Activated CD4-positive, alpha-beta T cell treated with anti-CD3 and anti-CD28 coated beads for 36 hours (primary cell): ENCODE results near the gene MAST4. TPM values are rescaled to one million over a fixed set of nuclear protein-coding genes. Genes with fewer than 3 reads are reported as not detected.

Experiments
- ATAC-seq: fragments of 200-7000 bp; cut with Tn5 transposase; one replicate; pipeline ENCODE4 v1.10.0; 2021; ENCODE audit warnings: mild to moderate bottlenecking, moderate library complexity
- CTCF ChIA-PET: fragments of 350-600 bp; sonication (Branson Sonifier 250); formaldehyde crosslinking; loops from one replicate; lab custom pipeline; 2021; ENCODE audit warnings: antibody characterized with exemption; lab: Charles Lee
- POLR2A ChIA-PET: fragments of 350-600 bp; sonication (Branson Sonifier 250); formaldehyde crosslinking; loops from one replicate; lab custom pipeline; 2021; ENCODE audit warnings: antibody characterized with exemption, inconsistent platforms; lab: Charles Lee
- DNase-seq: peaks from one replicate; pipeline ENCODE4 v3.0.0-alpha.2; 2020
- H3K27ac Mint-ChIP-seq: one replicate; pipeline ENCODE4 v1.8.0; 2021; ENCODE audit warnings: mixed read lengths
- H3K27me3 Mint-ChIP-seq: one replicate; pipeline ENCODE4 v1.8.0; 2021; ENCODE audit warnings: mixed read lengths
- H3K36me3 Mint-ChIP-seq: one replicate; pipeline ENCODE4 v1.8.0; 2021; ENCODE audit warnings: low read depth, mixed read lengths
- H3K4me1 Mint-ChIP-seq: one replicate; pipeline ENCODE4 v1.8.0; 2021; ENCODE audit warnings: mixed read lengths
- H3K4me3 Mint-ChIP-seq: one replicate; pipeline ENCODE4 v1.8.0; 2021; ENCODE audit warnings: mild to moderate bottlenecking, moderate library complexity, mixed read lengths
- H3K9me3 Mint-ChIP-seq: one replicate; pipeline ENCODE4 v1.8.0; 2021; ENCODE audit warnings: low read depth, mixed read lengths
- intact Hi-C, 2 experiments: fragments of 100-400 bp; cut with DNase I in 1 of 2; cut with micrococcal nuclease in 1 of 2; formaldehyde crosslinking; loops; one replicate each; pipeline versions ENCODE4 v1.14.2 to v1.15.1; 2022 to 2024; cut with DNase I, micrococcal nuclease
- total RNA-seq, 2 experiments: library from RNA; stranded (reverse); gene quantifications; one replicate each; pipeline ENCODE4 v1.2.3, GENCODE V29; 2021

MAST4 gene
- total RNA-seq, 2 experiments from 2014 or later = 19.2 to 26.7 TPM

GRCh38 chr5:66947458-66947857, 351.3 kb downstream of the MAST4 start:
- H3K36me3 Mint-ChIP-seq = no peaks in the 10 kb centered on the region
- ChIA-PET POLR2A (no interaction called here), CTCF (no interaction called here)
- no peak overlapping the region for H3K4me3 Mint-ChIP-seq
- H3K4me1 Mint-ChIP-seq = peaks cover 14% of the 10 kb centered on the region
- ATAC-seq (no peak), DNase-seq (no peak)
- H3K27me3 Mint-ChIP-seq = peaks cover 7% of the 10 kb centered on the region
- intact Hi-C loops = no loop called here
- peaks cover 2% of the 10 kb centered on the region for H3K9me3 Mint-ChIP-seq
- H3K27ac Mint-ChIP-seq = no peak overlapping the region

GRCh38 chr5:66949066-66949465, 352.9 kb downstream of the MAST4 start:
- ATAC-seq = no peak
- H3K27ac Mint-ChIP-seq = no peak overlapping the region
- peaks cover 8% of the 10 kb centered on the region for H3K27me3 Mint-ChIP-seq
- DNase-seq = no peak
- H3K4me1 Mint-ChIP-seq = peaks cover 17% of the 10 kb centered on the region
- no peaks in the 10 kb centered on the region for H3K36me3 Mint-ChIP-seq
- CTCF ChIA-PET = no interaction called here
- H3K9me3 Mint-ChIP-seq = peaks cover 2% of the 10 kb centered on the region
- POLR2A ChIA-PET = no interaction called here
- H3K4me3 Mint-ChIP-seq = no peak overlapping the region
- intact Hi-C loops = no loop called here

GRCh38 chr5:66952153-66952552, 356.0 kb downstream of the MAST4 start:
- Mint-ChIP-seq H3K27ac (no peak overlapping the region), H3K4me1 (peaks cover 7% of the 10 kb centered on the region), H3K27me3 (peaks cover 11% of the 10 kb centered on the region), H3K4me3 (no peak overlapping the region), H3K36me3 (no peaks in the 10 kb centered on the region), H3K9me3 (peaks cover 2% of the 10 kb centered on the region)
- ATAC-seq (no peak), DNase-seq (no peak)
- intact Hi-C loops = no loop called here
- ChIA-PET CTCF (no interaction called here), POLR2A (no interaction called here)

GRCh38 chr5:66956439-66956838, 360.2 kb downstream of the MAST4 start:
- DNase-seq = no peak

GRCh38 chr5:66958201-66958979, 362.2 kb downstream of the MAST4 start:
- H3K4me3 Mint-ChIP-seq = no peak overlapping the region
- no peaks in the 10 kb centered on the region for H3K9me3 Mint-ChIP-seq
- DNase-seq = no peak
- no peak overlapping the region for H3K27ac Mint-ChIP-seq
- H3K4me1 Mint-ChIP-seq = no peaks in the 10 kb centered on the region
- intact Hi-C loops = no loop called here
- peaks cover 10% of the 10 kb centered on the region for H3K27me3 Mint-ChIP-seq
- H3K36me3 Mint-ChIP-seq = no peaks in the 10 kb centered on the region
- POLR2A ChIA-PET = interaction anchor here (0.5 kb wide), 1 partner anchor 400 kb away, joined by 4 read pairs; no protein-coding TSS in a partner anchor
- ATAC-seq = no peak
- CTCF ChIA-PET = interaction anchor here (0.7 to 1.1 kb wide), 3 partner anchors 11 to 177 kb away, joined by 3 to 4 read pairs (median 3); no protein-coding TSS in a partner anchor

More at GRCh38 chr5:66956439-66956838, 360.2 kb downstream of the MAST4 start:
- peaks cover 7% of the 10 kb centered on the region for H3K4me1 Mint-ChIP-seq
- ChIA-PET CTCF (no interaction called here), POLR2A (no interaction called here)
- peaks cover 10% of the 10 kb centered on the region for H3K27me3 Mint-ChIP-seq
- H3K4me3 Mint-ChIP-seq = no peak overlapping the region
- H3K27ac Mint-ChIP-seq = no peak overlapping the region
- no peak for ATAC-seq
- intact Hi-C loops = no loop called here
- H3K9me3 Mint-ChIP-seq = peaks cover 2% of the 10 kb centered on the region
- no peaks in the 10 kb centered on the region for H3K36me3 Mint-ChIP-seq

- Mint-ChIP-seq H3K27ac (no peak overlapping the region), H3K27me3 (peaks cover 8% of the 10 kb centered on the region), H3K4me1 (no peaks in the 10 kb centered on the region), H3K9me3 (no peaks in the 10 kb centered on the region), H3K4me3 (no peak overlapping the region), H3K36me3 (no peaks in the 10 kb centered on the region)
- intact Hi-C loops = no loop called here
- ChIA-PET CTCF (interaction anchor here (0.7 to 1.1 kb wide), 3 partner anchors 10 to 178 kb away, joined by 3 to 4 read pairs (median 3); no protein-coding TSS in a partner anchor), POLR2A (interaction anchor here (0.5 kb wide), 1 partner anchor 401 kb away, joined by 4 read pairs; no protein-coding TSS in a partner anchor)
- no peak for DNase-seq
- ATAC-seq = no peak
These were observed 362.9 kb downstream of the MAST4 start for GRCh38 chr5:66958980-66959641.

GRCh38 chr5:66959653-66960052, 363.5 kb downstream of the MAST4 start:
- DNase-seq (no peak), ATAC-seq (no peak)
- H3K4me1 Mint-ChIP-seq = no peaks in the 10 kb centered on the region
- CTCF ChIA-PET = interaction anchor here (1.1 kb wide), 1 partner anchor 75 kb away, joined by 4 read pairs; no protein-coding TSS in a partner anchor
- no peaks in the 10 kb centered on the region for H3K36me3 Mint-ChIP-seq
- POLR2A ChIA-PET = no interaction called here
- H3K27ac Mint-ChIP-seq = no peak overlapping the region
- intact Hi-C loops = no loop called here
- no peaks in the 10 kb centered on the region for H3K9me3 Mint-ChIP-seq
- H3K4me3 Mint-ChIP-seq = no peak overlapping the region
- peaks cover 6% of the 10 kb centered on the region for H3K27me3 Mint-ChIP-seq

GRCh38 chr5:66960369-66961137, 364.4 kb downstream of the MAST4 start:
- ATAC-seq = no peak
- Mint-ChIP-seq H3K36me3 (no peaks in the 10 kb centered on the region), H3K9me3 (no peaks in the 10 kb centered on the region), H3K27ac (no peak overlapping the region), H3K4me1 (no peaks in the 10 kb centered on the region), H3K27me3 (peaks cover 3% of the 10 kb centered on the region), H3K4me3 (no peak overlapping the region)
- POLR2A ChIA-PET = no interaction called here
- CTCF ChIA-PET = interaction anchor here (0.8 kb wide), 1 partner anchor 304 kb away, joined by 3 read pairs; no protein-coding TSS in a partner anchor
- intact Hi-C loops = no loop called here
- no peak for DNase-seq

- Mint-ChIP-seq H3K27ac (no peak overlapping the region), H3K36me3 (no peaks in the 10 kb centered on the region), H3K4me1 (no peaks in the 10 kb centered on the region), H3K4me3 (no peak overlapping the region), H3K9me3 (no peaks in the 10 kb centered on the region), H3K27me3 (peaks cover 3% of the 10 kb centered on the region)
- ATAC-seq (no peak), DNase-seq (no peak)
- ChIA-PET CTCF (no interaction called here), POLR2A (no interaction called here)
- intact Hi-C loops = no loop called here
These were observed 367.4 kb downstream of the MAST4 start for GRCh38 chr5:66963559-66963971.

GRCh38 chr5:66966439-66966838, 370.2 kb downstream of the MAST4 start:
- H3K36me3 Mint-ChIP-seq = no peaks in the 10 kb centered on the region
- H3K9me3 Mint-ChIP-seq = no peaks in the 10 kb centered on the region
- H3K4me1 Mint-ChIP-seq = no peaks in the 10 kb centered on the region
- no peak for DNase-seq
- intact Hi-C loops = no loop called here
- no peak overlapping the region for H3K4me3 Mint-ChIP-seq
- H3K27me3 Mint-ChIP-seq = peaks cover 2% of the 10 kb centered on the region
- ATAC-seq = no peak
- no peak overlapping the region for H3K27ac Mint-ChIP-seq
- ChIA-PET POLR2A (no interaction called here), CTCF (interaction anchor here (0.5 kb wide), 1 partner anchor 10 kb away, joined by 3 read pairs; no protein-coding TSS in a partner anchor)

- Mint-ChIP-seq H3K27ac (no peak overlapping the region), H3K4me1 (no peaks in the 10 kb centered on the region), H3K36me3 (no peaks in the 10 kb centered on the region), H3K27me3 (peaks cover 2% of the 10 kb centered on the region), H3K9me3 (no peaks in the 10 kb centered on the region), H3K4me3 (no peak overlapping the region)
- no peak for DNase-seq
- ATAC-seq = no peak
- CTCF ChIA-PET = no interaction called here
- POLR2A ChIA-PET = no interaction called here
- intact Hi-C loops = no loop called here
These were observed 370.9 kb downstream of the MAST4 start for GRCh38 chr5:66967102-66967501.
